Nasal cavity respiratory epithelium epithelial cell of viscerocranial mucosa (primary cell): ENCODE data around the gene VCY. TPM values are rescaled to one million over a fixed set of nuclear protein-coding genes. Genes with fewer than 3 reads are reported as not detected.

Experiments used
- total RNA-seq: library from RNA; depleted of rRNA; stranded (reverse); fragments of >200 nt; gene quantifications from 2 replicates; pipeline ENCODE4 v1.2.3, GENCODE V29; 2014

The VCY gene
- not detected in 2 replicates for total RNA-seq

GRCh38 chrY:13986373-13986772 is at the start of gene VCY:
TSS of gene VCY (minus strand) at chrY:13986473. CDS start at chrY:13986440, 33 bp downstream.

Other genes starting within 250 kb of the VCY start
- not detected in 2 replicates for gene VCY1B, start 69.8 kb upstream of the VCY start, total RNA-seq